ENCODE data around the gene ZNF358. TPM values are rescaled to one million over a fixed set of nuclear protein-coding genes. Genes with fewer than 3 reads are reported as not detected.
A peak's percentile ranks its signal among the peaks of the same experiment; 100 is the strongest.

ZNF358 gene
- total and polyA plus RNA-seq, 10 of the 15 experiments (the other 5 are each of a cell fraction or from before 2014, with no cell fraction given), result 0.09 to 6.3 (median 1.9) TPM; not detected in 1

- TF ChIP-seq, protein P1, sequence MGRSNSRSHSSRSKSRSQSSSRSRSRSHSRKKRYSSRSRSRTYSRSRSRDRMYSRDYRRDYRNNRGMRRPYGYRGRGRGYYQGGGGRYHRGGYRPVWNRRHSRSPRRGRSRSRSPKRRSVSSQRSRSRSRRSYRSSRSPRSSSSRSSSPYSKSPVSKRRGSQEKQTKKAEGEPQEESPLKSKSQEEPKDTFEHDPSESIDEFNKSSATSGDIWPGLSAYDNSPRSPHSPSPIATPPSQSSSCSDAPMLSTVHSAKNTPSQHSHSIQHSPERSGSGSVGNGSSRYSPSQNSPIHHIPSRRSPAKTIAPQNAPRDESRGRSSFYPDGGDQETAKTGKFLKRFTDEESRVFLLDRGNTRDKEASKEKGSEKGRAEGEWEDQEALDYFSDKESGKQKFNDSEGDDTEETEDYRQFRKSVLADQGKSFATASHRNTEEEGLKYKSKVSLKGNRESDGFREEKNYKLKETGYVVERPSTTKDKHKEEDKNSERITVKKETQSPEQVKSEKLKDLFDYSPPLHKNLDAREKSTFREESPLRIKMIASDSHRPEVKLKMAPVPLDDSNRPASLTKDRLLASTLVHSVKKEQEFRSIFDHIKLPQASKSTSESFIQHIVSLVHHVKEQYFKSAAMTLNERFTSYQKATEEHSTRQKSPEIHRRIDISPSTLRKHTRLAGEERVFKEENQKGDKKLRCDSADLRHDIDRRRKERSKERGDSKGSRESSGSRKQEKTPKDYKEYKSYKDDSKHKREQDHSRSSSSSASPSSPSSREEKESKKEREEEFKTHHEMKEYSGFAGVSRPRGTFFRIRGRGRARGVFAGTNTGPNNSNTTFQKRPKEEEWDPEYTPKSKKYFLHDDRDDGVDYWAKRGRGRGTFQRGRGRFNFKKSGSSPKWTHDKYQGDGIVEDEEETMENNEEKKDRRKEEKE (IDR thresholded peaks at IDR 0.05), result no peak
- TF ChIP-seq TCF7 (IDR thresholded peaks at IDR 0.05; ENCODE audit: borderline replicate concordance) (no peak), ZBED1 (IDR thresholded peaks at IDR 0.05; ENCODE audit: borderline replicate concordance) (no peak), SREBF2 (IDR thresholded peaks at IDR 0.05; ENCODE audit: low read length) (no peak), ESRRA (IDR thresholded peaks at IDR 0.05; ENCODE audit: low read length) (peak; percentile 65; the same call in 1 of the 2 replicates), STAT3 (IDR thresholded peaks at IDR 0.05; ENCODE audit: low read depth, low read length) (no peak), SUPT20H (IDR thresholded peaks at IDR 0.05; ENCODE audit: borderline replicate concordance, control insufficient read depth, low read depth, low read length) (no peak), SMAD1 (IDR thresholded peaks at IDR 0.05; ENCODE audit: low read depth, partially characterized antibody) (no peak), SMARCA5 (IDR thresholded peaks at IDR 0.05) (no peak), SUZ12 (IDR thresholded peaks at IDR 0.05; ENCODE audit: unreplicated experiment) (no peak), USF2 (IDR thresholded peaks at IDR 0.05; ENCODE audit: borderline replicate concordance, low read depth, low read length) (peak; percentile 100), PML (IDR thresholded peaks at IDR 0.05; ENCODE audit: low read length) (no peak), BCL3 (IDR thresholded peaks at IDR 0.05; ENCODE audit: borderline replicate concordance, insufficient read depth, low read depth, low read length, poor library complexity, severe bottlenecking) (peak; percentile 33), YBX1 (IDR thresholded peaks at IDR 0.05) (no peak), DPF2 (IDR thresholded peaks at IDR 0.05) (peak; percentile 90), WRNIP1 (IDR thresholded peaks at IDR 0.05; ENCODE audit: borderline replicate concordance, low read depth, low read length) (no peak), BCL11A (IDR thresholded peaks at IDR 0.05; ENCODE audit: low read depth, low read length) (no peak), ZNF217 (IDR thresholded peaks at IDR 0.05) (no peak), ZNF687 (IDR thresholded peaks at IDR 0.05) (peak; percentile 81)
- TF ChIP-seq, protein P2, sequence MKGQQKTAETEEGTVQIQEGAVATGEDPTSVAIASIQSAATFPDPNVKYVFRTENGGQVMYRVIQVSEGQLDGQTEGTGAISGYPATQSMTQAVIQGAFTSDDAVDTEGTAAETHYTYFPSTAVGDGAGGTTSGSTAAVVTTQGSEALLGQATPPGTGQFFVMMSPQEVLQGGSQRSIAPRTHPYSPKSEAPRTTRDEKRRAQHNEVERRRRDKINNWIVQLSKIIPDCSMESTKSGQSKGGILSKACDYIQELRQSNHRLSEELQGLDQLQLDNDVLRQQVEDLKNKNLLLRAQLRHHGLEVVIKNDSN (IDR thresholded peaks at IDR 0.05; ENCODE audit: borderline replicate concordance, extremely low read length, insufficient read depth, low read depth, low read length), result peak; percentile 100
Observed at GRCh38 chr19:7522072-7522922, 6.4 kb downstream of the ZNF358 start, which contains the start of gene MCOLN1 (continued).

All from GM12878 (cell line).